ENCODE data around the gene KLK14. TPM values are rescaled to one million over a fixed set of nuclear protein-coding genes. Genes with fewer than 3 reads are reported as not detected.

The KLK14 gene
- 0.44 and 0.52 TPM in 2 replicates for total RNA-seq

- Mint-ChIP-seq H3K4me3 (ENCODE audit: low read depth) (no peak within 1 kb of the TSS), H3K9me3 (no peaks in the 10 kb centered on the region), H3K36me3 (ENCODE audit: low read depth) (no peaks in the 10 kb centered on the region), H3K4me1 (ENCODE audit: low read depth) (no peaks in the 10 kb centered on the region), H3K27ac (no peak within 1 kb of the TSS), H3K27me3 (ENCODE audit: low read depth) (peaks cover 5% of the 10 kb centered on the region)
- intact Hi-C loops (cut with micrococcal nuclease) = no loop called here
- DNase-seq (ENCODE audit: low spot score) = no peak
Observed at GRCh38 chr19:51082611-51083010, at the start of gene KLK14. KLK14 (minus strand) TSS chr19:51082887; CDS start chr19:51082614, 273 bp downstream.

- no peak for DNase-seq (ENCODE audit: low spot score)
- intact Hi-C loops (cut with micrococcal nuclease) = no loop called here
- Mint-ChIP-seq H3K27me3 (ENCODE audit: low read depth) (peaks cover 9% of the 10 kb centered on the region), H3K9me3 (no peaks in the 10 kb centered on the region), H3K27ac (peak overlapping the region; percentile 30), H3K36me3 (ENCODE audit: low read depth) (no peaks in the 10 kb centered on the region), H3K4me1 (ENCODE audit: low read depth) (peaks cover 30% of the 10 kb centered on the region), H3K4me3 (ENCODE audit: low read depth) (peak overlapping the region; percentile 7)
Observed at GRCh38 chr19:51131780-51132680, 49.3 kb upstream of the KLK14 start.

GRCh38 chr19:51129716-51130115 lies 47.0 kb upstream of the KLK14 start:
- Mint-ChIP-seq H3K27me3 (ENCODE audit: low read depth) (peaks cover 2% of the 10 kb centered on the region), H3K4me3 (ENCODE audit: low read depth) (no peak overlapping the region), H3K36me3 (ENCODE audit: low read depth) (no peaks in the 10 kb centered on the region), H3K4me1 (ENCODE audit: low read depth) (peaks cover 31% of the 10 kb centered on the region), H3K27ac (no peak overlapping the region), H3K9me3 (no peaks in the 10 kb centered on the region)
- DNase-seq (ENCODE audit: low spot score) = no peak
- intact Hi-C loops (cut with micrococcal nuclease) = no loop called here

- intact Hi-C loops (cut with micrococcal nuclease) = no loop called here
- Mint-ChIP-seq H3K4me1 (ENCODE audit: low read depth) (peaks cover 45% of the 10 kb centered on the region), H3K27me3 (ENCODE audit: low read depth) (no peaks in the 10 kb centered on the region), H3K27ac (no peak overlapping the region), H3K36me3 (ENCODE audit: low read depth) (no peaks in the 10 kb centered on the region), H3K9me3 (no peaks in the 10 kb centered on the region), H3K4me3 (ENCODE audit: low read depth) (no peak overlapping the region)
- no peak for DNase-seq (ENCODE audit: low spot score)
Observed at GRCh38 chr19:51128227-51128626, 45.5 kb upstream of the KLK14 start.

- Mint-ChIP-seq H3K9me3 (no peaks in the 10 kb centered on the region), H3K36me3 (ENCODE audit: low read depth) (no peaks in the 10 kb centered on the region), H3K27ac (no peak overlapping the region), H3K4me1 (ENCODE audit: low read depth) (peaks cover 48% of the 10 kb centered on the region), H3K27me3 (ENCODE audit: low read depth) (no peaks in the 10 kb centered on the region), H3K4me3 (ENCODE audit: low read depth) (no peak overlapping the region)
- DNase-seq (ENCODE audit: low spot score) = no peak
- intact Hi-C loops (cut with micrococcal nuclease) = no loop called here
Observed at GRCh38 chr19:51127755-51128154, 45.1 kb upstream of the KLK14 start.

- no peaks in the 10 kb centered on the region for H3K27me3 Mint-ChIP-seq (ENCODE audit: low read depth)
- no peaks in the 10 kb centered on the region for H3K9me3 Mint-ChIP-seq
- no peaks in the 10 kb centered on the region for H3K36me3 Mint-ChIP-seq (ENCODE audit: low read depth)
- intact Hi-C loops (cut with micrococcal nuclease) = no loop called here
- no peak for DNase-seq (ENCODE audit: low spot score)
- no peak overlapping the region for H3K27ac Mint-ChIP-seq
- H3K4me3 Mint-ChIP-seq (ENCODE audit: low read depth) = no peak overlapping the region
- H3K4me1 Mint-ChIP-seq (ENCODE audit: low read depth) = peaks cover 43% of the 10 kb centered on the region
Observed at GRCh38 chr19:51127032-51127431, 44.3 kb upstream of the KLK14 start.

GRCh38 chr19:51125421-51126075 lies 42.9 kb upstream of the KLK14 start:
- Mint-ChIP-seq H3K36me3 (ENCODE audit: low read depth) (no peaks in the 10 kb centered on the region), H3K27ac (no peak overlapping the region), H3K4me3 (ENCODE audit: low read depth) (no peak overlapping the region), H3K4me1 (ENCODE audit: low read depth) (peaks cover 39% of the 10 kb centered on the region), H3K27me3 (ENCODE audit: low read depth) (no peaks in the 10 kb centered on the region), H3K9me3 (no peaks in the 10 kb centered on the region)
- no peak for DNase-seq (ENCODE audit: low spot score)
- intact Hi-C loops (cut with micrococcal nuclease) = no loop called here

GRCh38 chr19:51124729-51125128 lies 42.0 kb upstream of the KLK14 start, which contains the start of gene SIGLEC9:
SIGLEC9 (plus strand) TSS chr19:51124906; CDS start chr19:51124975, 69 bp downstream.
- intact Hi-C loops (cut with micrococcal nuclease) = no loop called here
- Mint-ChIP-seq H3K4me3 (ENCODE audit: low read depth) (peak within 1 kb of the TSS; percentile 26), H3K9me3 (no peaks in the 10 kb centered on the region), H3K36me3 (ENCODE audit: low read depth) (no peaks in the 10 kb centered on the region), H3K27me3 (ENCODE audit: low read depth) (no peaks in the 10 kb centered on the region), H3K4me1 (ENCODE audit: low read depth) (peaks cover 38% of the 10 kb centered on the region), H3K27ac (peak within 1 kb of the TSS; percentile 63)
- DNase-seq (ENCODE audit: low spot score) = no peak

- Mint-ChIP-seq H3K9me3 (no peaks in the 10 kb centered on the region), H3K36me3 (ENCODE audit: low read depth) (no peaks in the 10 kb centered on the region), H3K27me3 (ENCODE audit: low read depth) (peaks cover under 1% of the 10 kb centered on the region), H3K4me1 (ENCODE audit: low read depth) (peaks cover 38% of the 10 kb centered on the region), H3K27ac (peak overlapping the region; percentile 63), H3K4me3 (ENCODE audit: low read depth) (no peak overlapping the region)
- no peak for DNase-seq (ENCODE audit: low spot score)
- intact Hi-C loops (cut with micrococcal nuclease) = no loop called here
Observed at GRCh38 chr19:51124216-51124615, 41.5 kb upstream of the KLK14 start.

- intact Hi-C loops (cut with micrococcal nuclease) = no loop called here
- DNase-seq (ENCODE audit: low spot score) = no peak
- no peak overlapping the region for H3K4me3 Mint-ChIP-seq (ENCODE audit: low read depth)
- H3K27ac Mint-ChIP-seq = peak overlapping the region; percentile 63
- no peaks in the 10 kb centered on the region for H3K36me3 Mint-ChIP-seq (ENCODE audit: low read depth)
- peaks cover 4% of the 10 kb centered on the region for H3K27me3 Mint-ChIP-seq (ENCODE audit: low read depth)
- H3K4me1 Mint-ChIP-seq (ENCODE audit: low read depth) = peaks cover 42% of the 10 kb centered on the region
- H3K9me3 Mint-ChIP-seq = no peaks in the 10 kb centered on the region
Observed at GRCh38 chr19:51123802-51124201, 41.1 kb upstream of the KLK14 start.

- peaks cover 38% of the 10 kb centered on the region for H3K4me1 Mint-ChIP-seq (ENCODE audit: low read depth)
- DNase-seq (ENCODE audit: low spot score) = peak; percentile 31
- H3K27me3 Mint-ChIP-seq (ENCODE audit: low read depth) = peaks cover 4% of the 10 kb centered on the region
- peak overlapping the region; percentile 24 for H3K27ac Mint-ChIP-seq
- intact Hi-C loops (cut with micrococcal nuclease) = no loop called here
- no peaks in the 10 kb centered on the region for H3K36me3 Mint-ChIP-seq (ENCODE audit: low read depth)
- no peak overlapping the region for H3K4me3 Mint-ChIP-seq (ENCODE audit: low read depth)
- no peaks in the 10 kb centered on the region for H3K9me3 Mint-ChIP-seq
Observed at GRCh38 chr19:51123381-51123800, 40.7 kb upstream of the KLK14 start.

GRCh38 chr19:51122112-51122981 lies 39.7 kb upstream of the KLK14 start:
- DNase-seq (ENCODE audit: low spot score) = no peak
- Mint-ChIP-seq H3K36me3 (ENCODE audit: low read depth) (no peaks in the 10 kb centered on the region), H3K9me3 (no peaks in the 10 kb centered on the region), H3K4me3 (ENCODE audit: low read depth) (no peak overlapping the region), H3K27me3 (ENCODE audit: low read depth) (peaks cover 7% of the 10 kb centered on the region), H3K27ac (no peak overlapping the region), H3K4me1 (ENCODE audit: low read depth) (peaks cover 32% of the 10 kb centered on the region)
- intact Hi-C loops (cut with micrococcal nuclease) = no loop called here
